Heart right ventricle (tissue), 16 donors: Measurements from ENCODE around the gene TOMM40. TPM values are rescaled to one million over a fixed set of nuclear protein-coding genes. Genes with fewer than 3 reads are reported as not detected.

Experiments
- ATAC-seq, 8 donors: fragments of 200-7000 bp; cut with Tn5 transposase; one replicate each; pipeline ENCODE4 v1.9.1; 2020; ENCODE audit warnings: mild to moderate bottlenecking in 8 of 8, moderate library complexity in 8 of 8, moderate number of reproducible peaks in 1 of 8
- DNase-seq, 2 donors: peaks; one replicate each; pipeline ENCODE4 v3.0.0-alpha.2; 2020
- H3K27ac ChIP-seq, 10 donors: fragments of 200-600 bp; sonication (generic) in 2 of 10; one replicate each; pipeline versions ENCODE4 v1.5.0 to v1.8.0; 2020 to 2022; ENCODE audit warnings: mild to moderate bottlenecking in 3 of 10
- H3K27me3 ChIP-seq, 7 donors: fragments of 200-600 bp; one replicate each; pipeline ENCODE4 v1.8.0; 2021 to 2022; ENCODE audit warnings: mild to moderate bottlenecking in 2 of 7
- H3K36me3 ChIP-seq, 9 donors: fragments of 200-600 bp; sonication (generic) in 1 of 9; one replicate each; pipeline versions ENCODE4 v1.5.0 to v1.8.0; 2020 to 2022; ENCODE audit warnings: mild to moderate bottlenecking in 2 of 9
- H3K4me1 ChIP-seq, 9 donors: fragments of 200-600 bp; sonication (generic) in 1 of 9; one replicate each; pipeline versions ENCODE4 v1.5.0 to v1.8.0; 2020 to 2022; ENCODE audit warnings: mild to moderate bottlenecking in 4 of 9
- H3K4me3 ChIP-seq, 10 donors: fragments of 200-600 bp; sonication (generic) in 2 of 10; one replicate each; pipeline versions ENCODE4 v1.5.0 to v1.8.0; 2020 to 2022; ENCODE audit warnings: mild to moderate bottlenecking in 7 of 10, moderate library complexity in 2 of 10
- H3K9me3 ChIP-seq, 11 donors: fragments of 200-600 bp in 10 of 11; sonication (generic) in 2 of 11; one replicate each; pipeline versions ENCODE4 v1.5.0 to v1.8.0; 2013 to 2022; ENCODE audit warnings: mild to moderate bottlenecking in 2 of 11, control low read depth in 1 of 11, moderate library complexity in 1 of 11
- CTCF ChIP-seq, 9 donors: fragments of 200-600 bp; sonication (generic) in 2 of 9; IDR thresholded peaks; one replicate each; pipeline versions ENCODE4 v1.5.0 to v1.8.0; 2021 to 2022; ENCODE audit warnings: antibody characterized with exemption in 9 of 9, mild to moderate bottlenecking in 5 of 9, moderate library complexity in 1 of 9
- WGBS, 2 donors: extraction: QIAGEN DNeasy Blood & Tissue Kit; methylation state at CpG; one replicate each; pipeline ENCODE4 v1.1.7; 2013; ENCODE audit warnings: inconsistent platforms in 1 of 2; 5-methylcytosine and 5-hydroxymethylcytosine counted together
- intact Hi-C, 10 donors: fragments of 100-400 bp; cut with DNase I; formaldehyde crosslinking; loops; one replicate each; pipeline versions ENCODE4 v1.11.1 to v1.14.2; 2022
- polyA plus RNA-seq, 2 donors: library from polyadenylated mRNA; stranded (reverse); fragments of 200-250 nt; gene quantifications; one replicate each; pipeline ENCODE4 v1.2.3, GENCODE V29; 2013
- total RNA-seq, 10 donors: library from RNA; stranded (reverse); fragmentation: NEBNext Ultra II Directional in 3 of 10; extraction: Animal tissue kit (Norgen Biotek cat#: 25700) in 3 of 10; gene quantifications; one replicate each; pipeline versions ENCODE4 v1.2.1 to v1.2.4, GENCODE V29; 2021 to 2023
- donor health status: Arrhythmogenic right ventricular cardiomyopathy.
- donor health status: ischemic (EF 13 %, LVEDD 7.1; RV severe dilation, severe dysfunction).
- donor health status: healthy with polysubstance abuse.
- donor health status: DM: no; HTN: yes; CAD: no.
- donor health status: DM: no; HTN: no; CAD: no.
- donor health status: ischemic (EF 25% LVEDD 6.9; RV normal size, moderate dysfunction).
- donor health status: ischemic (EF 25% LVEDD 5.7; RV mildly dilated, moderate dysfunction).
- donor health status: healthy.
- donor health status: DM: yes; HTN: yes; CAD: no.
- donor health status: Ischemic cardiomyopathy.
- donor health status: ischemic (EF 35%, LVEDD 5.7; RV mildly dilated, moderate dysfunction).
- donor health status: nonischemic (EF 11% LVEDD 7.7; RV severe dilation, severe dysfunction).
- donor health status: DM: yes; HTN: yes; CAD: no.
- donor health status: PGD.
- donor health status: ischemic (EF 29% LVEDD 5.4; RV normal size, mild dysfunction).
- donor health status: nonischemic (EF 23%, LVEDD 6.1; RV moderate dilation, normal function).

TOMM40 gene
- total and polyA plus RNA-seq, 12 donors = 37.8 to 77.5 (median 45.2) TPM

GRCh38 chr19:44848812-44849447, 42.1 kb upstream of the TOMM40 start:
- 21% methylated on average over 18 of the region's 18 CpGs for WGBS, 2 donors
- intact Hi-C loops = loop anchor here in 6 of 10 donors (5.0 to 10.0 kb wide), 4 partner anchors 43 to 164 kb away; partner anchors contain the start of gene TOMM40 (in 3 of the 6)
- no peaks in the 10 kb centered on the region for H3K9me3 ChIP-seq
- H3K27me3 ChIP-seq = peaks cover 0 to 13% (median 0%) of the 10 kb centered on the region in 7 donors
- DNase-seq (peak; percentile 35 to 37), ATAC-seq (no peak)
- peaks cover 0 to 11% (median 0%) of the 10 kb centered on the region in 9 donors for H3K36me3 ChIP-seq
- TF ChIP-seq CTCF (IDR thresholded peaks at IDR 0.05) = no peak
- H3K4me3 ChIP-seq = peak overlapping the region; percentile 77 to 100 (median 98)
- peak overlapping the region; percentile 87 to 100 (median 99) for H3K27ac ChIP-seq
- H3K4me1 ChIP-seq = peaks cover 10 to 69% (median 56%) of the 10 kb centered on the region in 9 donors

GRCh38 chr19:44850641-44851109, 40.4 kb upstream of the TOMM40 start:
- H3K27ac ChIP-seq = peak overlapping the region in 9 of 10 donors; percentile 6 to 100 (median 97)

GRCh38 chr19:44851427-44851826, 39.6 kb upstream of the TOMM40 start:
- ATAC-seq = no peak
- peak overlapping the region in 2 of 10 donors; percentile 7 to 100 for H3K27ac ChIP-seq
- 69 to 85% methylated on average over 2 of the region's 2 CpGs for WGBS, 2 donors
- no peak for DNase-seq
- H3K9me3 ChIP-seq = no peaks in the 10 kb centered on the region
- H3K4me3 ChIP-seq = no peak overlapping the region
- TF ChIP-seq CTCF (IDR thresholded peaks at IDR 0.05) = no peak
- peaks cover 0 to 13% (median 0%) of the 10 kb centered on the region in 7 donors for H3K27me3 ChIP-seq
- intact Hi-C loops = no loop called here
- peaks cover 11 to 65% (median 54%) of the 10 kb centered on the region in 9 donors for H3K4me1 ChIP-seq
- peaks cover 0 to 20% (median 0%) of the 10 kb centered on the region in 9 donors for H3K36me3 ChIP-seq

More at GRCh38 chr19:44850641-44851109, 40.4 kb upstream of the TOMM40 start:
- H3K9me3 ChIP-seq = no peaks in the 10 kb centered on the region
- H3K4me1 ChIP-seq = peaks cover 6 to 57% (median 47%) of the 10 kb centered on the region in 9 donors
- no peak for TF ChIP-seq CTCF (IDR thresholded peaks at IDR 0.05)
- peaks cover 0 to 13% (median 0%) of the 10 kb centered on the region in 7 donors for H3K27me3 ChIP-seq
- peaks cover 0 to 17% (median 0%) of the 10 kb centered on the region in 9 donors for H3K36me3 ChIP-seq
- intact Hi-C loops = no loop called here
- 43 to 46% methylated on average over 7 to 8 of the region's 8 CpGs for WGBS, 2 donors
- no peak for ATAC-seq
- no peak overlapping the region for H3K4me3 ChIP-seq
- DNase-seq = no peak

GRCh38 chr19:44855606-44856005, 35.4 kb upstream of the TOMM40 start:
- 92 to 97% methylated on average over 1 of the region's 1 CpG for WGBS, 2 donors
- ATAC-seq (no peak), DNase-seq (no peak)
- peaks cover 9 to 67% (median 48%) of the 10 kb centered on the region in 9 donors for H3K4me1 ChIP-seq
- no peak overlapping the region for H3K4me3 ChIP-seq
- no peaks in the 10 kb centered on the region for H3K9me3 ChIP-seq
- H3K27ac ChIP-seq = peak overlapping the region in 9 of 10 donors; percentile 28 to 82 (median 69)
- intact Hi-C loops = no loop called here
- peaks cover 0 to 35% (median 1%) of the 10 kb centered on the region in 9 donors for H3K36me3 ChIP-seq
- TF ChIP-seq CTCF (IDR thresholded peaks at IDR 0.05) = no peak
- no peaks in the 10 kb centered on the region for H3K27me3 ChIP-seq
